CD14-positive monocyte (primary cell): Measurements from ENCODE around the gene HMCN1. TPM values are rescaled to one million over a fixed set of nuclear protein-coding genes. Genes with fewer than 3 reads are reported as not detected.

ENCODE experiments used
- DNase-seq, 3 donors: peaks; one replicate each; pipeline ENCODE4 v3.0.0-alpha.2; 2011 to 2022
- H2AFZ ChIP-seq: 2 replicates; pipeline ENCODE4 v1.6.0; 2012; ENCODE audit warnings: mild to moderate bottlenecking, low read depth, low read length, inconsistent platforms; ENCODE audit not compliant: insufficient read depth, poor library complexity, severe bottlenecking
- H3K27ac ChIP-seq, 2 donors: 1 replicate in 1 of 2; 2 replicates in 1 of 2; pipeline ENCODE4 v1.5.1; 2012 to 2013; ENCODE audit warnings: low read length in 2 of 2, control low read depth in 1 of 2, inconsistent platforms in 1 of 2, low read depth in 1 of 2, mild to moderate bottlenecking in 1 of 2
- H3K27me3 ChIP-seq, 2 donors: one replicate each; pipeline versions ENCODE4 v1.6.0 to v1.6.1; 2011 to 2013; ENCODE audit warnings: low read length in 2 of 2; ENCODE audit not compliant: control insufficient read depth in 2 of 2, insufficient read depth in 2 of 2
- H3K36me3 ChIP-seq, 2 donors: replicated peaks in 1 of 2; 1 replicate in 1 of 2; 2 replicates in 1 of 2; pipeline versions ENCODE4 v1.5.1 to v1.6.1; 2012 to 2013; ENCODE audit warnings: low read length in 2 of 2, control low read depth in 1 of 2, inconsistent platforms in 1 of 2, mild to moderate bottlenecking in 1 of 2; ENCODE audit not compliant: insufficient read depth in 2 of 2, control insufficient read depth in 1 of 2
- H3K4me1 ChIP-seq, 2 donors: 1 replicate in 1 of 2; 2 replicates in 1 of 2; pipeline versions ENCODE4 v1.5.1 to v1.6.1; 2012 to 2013; ENCODE audit warnings: low read length in 2 of 2, control low read depth in 1 of 2, inconsistent platforms in 1 of 2, mild to moderate bottlenecking in 1 of 2, moderate library complexity in 1 of 2; ENCODE audit not compliant: insufficient read depth in 2 of 2, control insufficient read depth in 1 of 2
- H3K4me2 ChIP-seq: replicated peaks from 2 replicates; pipeline ENCODE3; 2012; ENCODE audit warnings: low read length, moderate library complexity, mild to moderate bottlenecking; ENCODE audit not compliant: poor library complexity, severe bottlenecking; ENCODE audit errors: extremely low read depth
- H3K4me3 ChIP-seq, 3 experiments: fragments of 200-600 bp in 1 of 3; sonication (generic) in 1 of 3; replicated peaks in 1 of 3; 1 replicate in 2 of 3; 2 replicates in 1 of 3; pipeline ENCODE4 v1.5.1; 2011 to 2013; ENCODE audit warnings: low read length in 3 of 3, mild to moderate bottlenecking in 3 of 3, control low read depth in 2 of 3, low read depth in 2 of 3, inconsistent platforms in 1 of 3, moderate library complexity in 1 of 3
- H3K79me2 ChIP-seq: 2 replicates; pipeline ENCODE4 v1.6.0; 2012; ENCODE audit warnings: mild to moderate bottlenecking, control low read depth, inconsistent platforms, low read length, moderate library complexity; ENCODE audit not compliant: insufficient read depth
- H3K9ac ChIP-seq: 2 replicates; pipeline ENCODE4 v1.6.0; 2017; ENCODE audit warnings: low read length, mild to moderate bottlenecking; ENCODE audit not compliant: insufficient read depth, poor library complexity, severe bottlenecking
- H3K9me3 ChIP-seq, 2 donors: replicated peaks in 1 of 2; 1 replicate in 1 of 2; 2 replicates in 1 of 2; pipeline versions ENCODE4 v1.5.1 to v1.6.1; 2012 to 2013; ENCODE audit warnings: low read length in 2 of 2, control low read depth in 1 of 2; ENCODE audit not compliant: control insufficient read depth in 1 of 2, insufficient read depth in 1 of 2
- H4K20me1 ChIP-seq: 2 replicates; pipeline ENCODE4 v1.6.0; 2012; ENCODE audit warnings: mild to moderate bottlenecking, low read length, control low read depth, moderate library complexity; ENCODE audit not compliant: insufficient read depth
- H3K27ac Mint-ChIP-seq, 7 donors: one replicate each; pipeline ENCODE4 v1.8.0; 2020; ENCODE audit warnings: mild to moderate bottlenecking in 7 of 7, mixed read lengths in 7 of 7, moderate library complexity in 6 of 7, inconsistent platforms in 2 of 7
- H3K27me3 Mint-ChIP-seq, 3 donors: one replicate each; pipeline ENCODE4 v1.8.0; 2021 to 2022; ENCODE audit warnings: low read depth in 3 of 3, mild to moderate bottlenecking in 3 of 3, mixed read lengths in 3 of 3, moderate library complexity in 3 of 3, inconsistent platforms in 1 of 3
- H3K36me3 Mint-ChIP-seq, 2 donors: one replicate each; pipeline ENCODE4 v1.8.0; 2020; ENCODE audit warnings: mixed read lengths in 2 of 2, inconsistent platforms in 1 of 2, mild to moderate bottlenecking in 1 of 2
- H3K4me1 Mint-ChIP-seq: one replicate; pipeline ENCODE4 v1.8.0; 2020; ENCODE audit warnings: mild to moderate bottlenecking, mixed read lengths
- H3K4me3 Mint-ChIP-seq, 2 donors: one replicate each; pipeline ENCODE4 v1.8.0; 2020; ENCODE audit warnings: mild to moderate bottlenecking in 2 of 2, mixed read lengths in 2 of 2, moderate library complexity in 1 of 2
- H3K9me3 Mint-ChIP-seq, 7 donors: one replicate each; pipeline ENCODE4 v1.8.0; 2020 to 2022; ENCODE audit warnings: mixed read lengths in 7 of 7, mild to moderate bottlenecking in 6 of 7, moderate library complexity in 6 of 7, inconsistent platforms in 2 of 7
- WGBS: methylation state at CpG from one replicate; pipeline ENCODE4 v1.1.5; 2013; ENCODE audit warnings: missing lambda C conversion rate; ENCODE audit not compliant: insufficient coverage; 5-methylcytosine and 5-hydroxymethylcytosine counted together
- intact Hi-C, 2 donors: fragments of 100-400 bp; cut with micrococcal nuclease; formaldehyde crosslinking; loops; one replicate each; pipeline versions ENCODE4 v1.15.0 to v1.15.1; 2023
- polyA plus RNA-seq, 3 donors: library from polyadenylated mRNA; depleted of rRNA in 1 of 3; unstranded in 2 of 3; stranded (reverse) in 1 of 3; fragments of 300-500 nt in 2 of 3; fragments of >200 nt in 1 of 3; fragmentation: Illumina TruSeq in 2 of 3; gene quantifications; 1 replicate in 2 of 3; 2 replicates in 1 of 3; pipeline ENCODE4 v1.2.3, GENCODE V29; 2012 to 2021
- TF ChIP-seq, protein P1 (sequence below): fragments of 200-600 bp; IDR thresholded peaks from one replicate; pipeline ENCODE4 v1.8.0; 2022; ENCODE audit warnings: antibody characterized with exemption, mild to moderate bottlenecking

HMCN1 gene
- polyA plus RNA-seq, 3 donors: not detected

DNA sequence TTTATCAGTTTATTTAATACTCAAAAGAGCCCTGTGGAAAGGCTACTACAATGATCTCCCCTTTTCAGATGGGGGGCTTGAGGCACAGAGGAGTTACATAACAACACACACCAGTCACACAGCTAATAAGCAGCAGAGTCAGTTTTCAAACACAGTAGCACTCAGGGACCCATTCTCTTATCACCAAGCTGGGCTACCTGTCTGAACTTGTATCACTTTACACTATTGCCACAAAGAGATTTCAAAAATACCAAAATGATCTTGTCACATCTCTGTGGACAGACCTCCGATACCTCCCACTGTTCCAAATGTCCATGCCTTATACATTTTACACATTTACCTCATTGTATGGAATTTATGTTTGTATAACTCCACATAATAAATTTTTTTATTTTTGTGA, 506.2 kb downstream of the HMCN1 start:
- no peak for DNase-seq
- no peaks in the 10 kb centered on the region for H4K20me1 ChIP-seq
- peaks cover 0 to 10% (median 3%) of the 10 kb centered on the region in 7 donors for H3K9me3 Mint-ChIP-seq
- no CpG with 5 or more reads among the region's 1 CpG for WGBS
- no peak overlapping the region for H3K9ac ChIP-seq
- H3K4me1 ChIP-seq: no peaks in the 10 kb centered on the region
- no peak overlapping the region for H3K27ac Mint-ChIP-seq
- H3K36me3 Mint-ChIP-seq: no peaks in the 10 kb centered on the region
- H3K27ac ChIP-seq: no peak overlapping the region
- no peaks in the 10 kb centered on the region for H3K27me3 ChIP-seq
- no peak overlapping the region for H2AFZ ChIP-seq
- TF ChIP-seq, protein P1, sequence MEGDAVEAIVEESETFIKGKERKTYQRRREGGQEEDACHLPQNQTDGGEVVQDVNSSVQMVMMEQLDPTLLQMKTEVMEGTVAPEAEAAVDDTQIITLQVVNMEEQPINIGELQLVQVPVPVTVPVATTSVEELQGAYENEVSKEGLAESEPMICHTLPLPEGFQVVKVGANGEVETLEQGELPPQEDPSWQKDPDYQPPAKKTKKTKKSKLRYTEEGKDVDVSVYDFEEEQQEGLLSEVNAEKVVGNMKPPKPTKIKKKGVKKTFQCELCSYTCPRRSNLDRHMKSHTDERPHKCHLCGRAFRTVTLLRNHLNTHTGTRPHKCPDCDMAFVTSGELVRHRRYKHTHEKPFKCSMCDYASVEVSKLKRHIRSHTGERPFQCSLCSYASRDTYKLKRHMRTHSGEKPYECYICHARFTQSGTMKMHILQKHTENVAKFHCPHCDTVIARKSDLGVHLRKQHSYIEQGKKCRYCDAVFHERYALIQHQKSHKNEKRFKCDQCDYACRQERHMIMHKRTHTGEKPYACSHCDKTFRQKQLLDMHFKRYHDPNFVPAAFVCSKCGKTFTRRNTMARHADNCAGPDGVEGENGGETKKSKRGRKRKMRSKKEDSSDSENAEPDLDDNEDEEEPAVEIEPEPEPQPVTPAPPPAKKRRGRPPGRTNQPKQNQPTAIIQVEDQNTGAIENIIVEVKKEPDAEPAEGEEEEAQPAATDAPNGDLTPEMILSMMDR: no peak
- H3K4me1 Mint-ChIP-seq: no peaks in the 10 kb centered on the region
- H3K9me3 ChIP-seq: no peaks in the 10 kb centered on the region
- intact Hi-C loops: no loop called here
- no peaks in the 10 kb centered on the region for H3K36me3 ChIP-seq
- H3K27me3 Mint-ChIP-seq: peaks cover 0 to 7% (median 3%) of the 10 kb centered on the region in 3 donors
- H3K4me3 Mint-ChIP-seq: no peak overlapping the region
- no peak overlapping the region for H3K4me3 ChIP-seq
- no peak overlapping the region for H3K4me2 ChIP-seq
- no peaks in the 10 kb centered on the region for H3K79me2 ChIP-seq
